BJ (cell line): ENCODE results near the gene TMEM145. TPM values are rescaled to one million over a fixed set of nuclear protein-coding genes. Genes with fewer than 3 reads are reported as not detected.
"Not testable (repeated sequence)": the region's sequence is repeated elsewhere in the genome, so short reads cannot be mapped to it uniquely, and the experiment has no call there.

Experiments
- CTCF ChIA-PET: fragments of 350-600 bp; formaldehyde crosslinking; extraction: SDS; loops from one replicate; lab custom pipeline; 2021; ENCODE audit warnings: antibody characterized with exemption, inconsistent platforms; lab: Yijun Ruan, JAX
- POLR2A ChIA-PET: fragments of 300-600 bp; sonication (Branson Sonifier 250); formaldehyde crosslinking; extraction: SDS; loops from one replicate; lab custom pipeline; 2021; ENCODE audit warnings: antibody characterized with exemption; lab: Charles Lee
- DNase-seq: peaks from one replicate; pipeline ENCODE4 v3.0.0-alpha.2; 2011; ENCODE audit warnings: low read depth
- H3K27me3 ChIP-seq: 2 replicates; pipeline ENCODE4 v1.6.0; 2011; ENCODE audit warnings: low read length; ENCODE audit not compliant: control insufficient read depth, insufficient read depth
- H3K36me3 ChIP-seq: 2 replicates; pipeline ENCODE4 v1.5.1; 2011; ENCODE audit warnings: low read length; ENCODE audit not compliant: control insufficient read depth, insufficient read depth
- H3K4me3 ChIP-seq: 2 replicates; pipeline ENCODE4 v1.5.1; 2011; ENCODE audit warnings: low read depth, mild to moderate bottlenecking, control low read depth, low read length
- polyA minus RNA-seq: library from RNA; depleted of rRNA, polyadenylated mRNA; stranded (reverse); fragments of >200 nt; gene quantifications from 2 replicates; pipeline ENCODE4 v1.2.3, GENCODE V29; 2011; rRNA and poly(A)+ RNA removed
- polyA plus RNA-seq: library from polyadenylated mRNA; depleted of rRNA; stranded (reverse); fragments of >200 nt; gene quantifications from 2 replicates; pipeline ENCODE4 v1.2.3, GENCODE V29; 2011; rRNA removed
- TF ChIP-seq, protein P1 (sequence below): IDR thresholded peaks from 2 replicates; pipeline ENCODE4 v1.5.1; 2011; ENCODE audit warnings: low read depth, mild to moderate bottlenecking, control low read depth, inconsistent platforms, low read length, moderate library complexity; ENCODE audit not compliant: insufficient read depth

The TMEM145 gene
- polyA plus RNA-seq, result 0.07 TPM in 1 of 2 replicates, not detected in the other
- 0.81 and 0.98 TPM in 2 replicates for polyA minus RNA-seq

DNA sequence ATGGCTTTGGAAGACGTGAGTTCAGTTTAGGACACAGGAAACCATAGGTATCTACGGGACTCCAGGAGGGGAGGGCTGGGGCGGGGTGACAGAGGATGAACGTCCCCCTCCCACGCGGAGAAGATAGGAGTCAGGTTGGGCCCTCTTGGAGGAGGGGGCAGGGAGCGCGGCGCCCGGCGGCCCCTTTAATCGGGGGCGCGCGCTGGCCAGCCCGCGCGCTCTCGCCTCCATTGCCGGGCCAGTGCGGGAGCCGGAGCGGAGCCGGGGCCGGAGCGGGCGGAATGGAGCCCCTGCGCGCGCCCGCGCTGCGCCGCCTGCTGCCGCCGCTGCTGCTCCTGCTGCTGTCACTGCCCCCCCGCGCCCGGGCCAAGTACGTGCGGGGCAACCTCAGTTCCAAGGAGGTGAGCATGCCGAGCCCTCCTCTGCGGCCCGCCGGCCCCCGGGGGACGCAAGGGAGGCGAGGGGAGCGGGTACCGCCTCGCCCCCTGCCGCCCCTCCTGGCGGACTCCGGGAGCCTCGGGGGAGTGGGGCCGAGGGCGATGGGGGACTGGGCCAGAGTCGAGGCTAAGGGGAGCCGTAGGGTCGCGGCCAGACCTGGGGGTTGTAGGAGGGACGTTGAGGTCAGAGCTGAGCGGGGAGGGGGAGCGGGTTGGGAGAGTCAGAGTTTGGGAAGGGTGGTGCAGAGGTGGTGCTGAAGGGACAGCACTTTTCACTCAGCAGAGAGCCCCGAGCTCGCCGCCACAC is at the start of gene TMEM145:
TMEM145 (plus strand) TSS at position 214 of the 744 bp plus-strand sequence; CDS start at position 282, 68 bp downstream.
- Histone ChIP-seq H3K27me3 (peaks cover 7% of the 10 kb centered on the region), H3K36me3 (no peaks in the 10 kb centered on the region), H3K4me3 (peak within 1 kb of the TSS; percentile 34)
- DNase-seq, result no peak
- TF ChIP-seq, protein P1, sequence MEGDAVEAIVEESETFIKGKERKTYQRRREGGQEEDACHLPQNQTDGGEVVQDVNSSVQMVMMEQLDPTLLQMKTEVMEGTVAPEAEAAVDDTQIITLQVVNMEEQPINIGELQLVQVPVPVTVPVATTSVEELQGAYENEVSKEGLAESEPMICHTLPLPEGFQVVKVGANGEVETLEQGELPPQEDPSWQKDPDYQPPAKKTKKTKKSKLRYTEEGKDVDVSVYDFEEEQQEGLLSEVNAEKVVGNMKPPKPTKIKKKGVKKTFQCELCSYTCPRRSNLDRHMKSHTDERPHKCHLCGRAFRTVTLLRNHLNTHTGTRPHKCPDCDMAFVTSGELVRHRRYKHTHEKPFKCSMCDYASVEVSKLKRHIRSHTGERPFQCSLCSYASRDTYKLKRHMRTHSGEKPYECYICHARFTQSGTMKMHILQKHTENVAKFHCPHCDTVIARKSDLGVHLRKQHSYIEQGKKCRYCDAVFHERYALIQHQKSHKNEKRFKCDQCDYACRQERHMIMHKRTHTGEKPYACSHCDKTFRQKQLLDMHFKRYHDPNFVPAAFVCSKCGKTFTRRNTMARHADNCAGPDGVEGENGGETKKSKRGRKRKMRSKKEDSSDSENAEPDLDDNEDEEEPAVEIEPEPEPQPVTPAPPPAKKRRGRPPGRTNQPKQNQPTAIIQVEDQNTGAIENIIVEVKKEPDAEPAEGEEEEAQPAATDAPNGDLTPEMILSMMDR, result no peak; the same call in 1 of the 2 replicates
- POLR2A ChIA-PET, result no interaction called here
- CTCF ChIA-PET, result interaction anchor here (0.5 to 1.5 kb wide), 6 partner anchors 8 to 211 kb away, joined by 3 to 5 read pairs (median 3); no protein-coding TSS in a partner anchor

- POLR2A ChIA-PET, H3K36me3 ChIP-seq, H3K27me3 ChIP-seq, DNase-seq, H3K4me3 ChIP-seq: not testable (repeated sequence)
- CTCF ChIA-PET, result interaction anchor here (0.7 to 1.0 kb wide), 2 partner anchors 10 to 13 kb away, joined by 3 to 4 read pairs; no protein-coding TSS in a partner anchor
Measured at GRCh38 chr19:42266105-42266504, 47.0 kb upstream of the TMEM145 start.

GRCh38 chr19:42266928-42267603 is 46.0 kb upstream of the TMEM145 start:
- POLR2A ChIA-PET, H3K4me3 ChIP-seq, H3K36me3 ChIP-seq, DNase-seq, H3K27me3 ChIP-seq: not testable (repeated sequence)
- CTCF ChIA-PET, result interaction anchor here (0.9 to 1.0 kb wide), 2 partner anchors 13 to 21 kb away, joined by 3 to 8 read pairs; no protein-coding TSS in a partner anchor

DNA sequence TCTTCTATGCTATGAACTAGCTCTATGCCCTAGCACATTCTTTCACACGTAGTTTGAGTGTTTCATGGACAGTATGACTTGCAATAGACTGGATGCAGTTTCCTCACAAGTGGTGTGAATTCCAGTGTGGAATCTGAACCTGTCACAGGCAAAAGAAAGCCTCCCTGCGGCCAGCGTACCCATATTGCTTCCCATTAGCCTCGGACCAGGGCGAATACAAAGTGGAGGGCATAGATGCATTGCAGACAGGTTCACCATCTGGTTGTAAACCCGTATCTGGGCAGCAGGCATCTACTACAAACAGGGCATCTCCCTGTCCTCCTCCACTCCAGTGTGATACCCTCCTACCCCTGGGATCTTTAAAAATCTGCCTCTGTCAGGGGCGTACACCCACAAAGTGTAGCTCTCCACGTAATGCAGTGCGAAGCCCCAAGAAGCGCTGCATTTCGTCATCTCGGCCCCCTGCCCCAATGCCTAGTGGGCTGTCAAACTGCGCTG is 45.4 kb upstream of the TMEM145 start:
- peak overlapping the region; percentile 78 for H3K4me3 ChIP-seq
- no peaks in the 10 kb centered on the region for H3K27me3 ChIP-seq
- ChIA-PET POLR2A (no interaction called here), CTCF (interaction anchor here (0.9 to 1.0 kb wide), 2 partner anchors 12 to 22 kb away, joined by 3 to 8 read pairs; no protein-coding TSS in a partner anchor)
- H3K36me3 ChIP-seq, result peaks cover 5% of the 10 kb centered on the region
- TF ChIP-seq, protein P1, result no peak
- DNase-seq, result no peak

DNA sequence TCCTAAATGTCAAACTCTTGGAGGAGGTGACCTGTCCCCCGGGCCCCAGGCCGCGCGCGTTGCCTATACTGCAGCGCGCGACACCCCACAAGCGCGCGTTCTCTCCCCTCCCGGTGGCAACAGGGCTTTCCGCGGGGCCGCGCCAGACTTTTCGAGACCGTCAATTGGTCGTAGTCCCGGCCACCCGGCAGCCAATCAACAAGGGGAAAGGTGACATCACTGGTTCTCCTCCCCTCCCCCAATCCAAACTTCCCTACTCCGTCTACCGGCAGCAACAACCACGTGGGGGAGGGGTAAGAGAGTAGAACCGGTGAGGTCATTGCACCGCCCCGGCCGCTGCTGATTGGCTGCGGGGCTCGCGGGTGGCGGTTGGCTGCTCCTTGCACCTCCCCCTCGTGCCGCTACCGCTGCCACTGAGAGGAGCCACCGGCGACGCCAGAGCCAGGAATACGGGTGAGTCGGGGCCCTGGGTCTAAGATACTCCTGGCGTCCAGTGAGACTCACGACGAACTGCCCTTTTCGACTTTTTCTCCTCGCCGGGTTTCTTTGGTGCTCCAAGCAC is 44.9 kb upstream of the TMEM145 start:
- ChIA-PET POLR2A (no interaction called here), CTCF (interaction anchor here (0.9 to 1.0 kb wide), 2 partner anchors 12 to 22 kb away, joined by 3 to 8 read pairs; no protein-coding TSS in a partner anchor)
- Histone ChIP-seq H3K27me3 (no peaks in the 10 kb centered on the region), H3K4me3 (peak overlapping the region; percentile 78), H3K36me3 (peaks cover 6% of the 10 kb centered on the region)
- TF ChIP-seq, protein P1, result no peak
- peak; percentile 96 for DNase-seq
